Gastroesophageal sphincter (tissue), 3 donors: ENCODE data around the gene PORCN.

Source experiments
- CTCF ChIP-seq, 4 experiments: fragments of 200-600 bp in 2 of 4; fragments of 450-650 bp in 2 of 4; sonication (generic) in 1 of 4; IDR thresholded peaks; one replicate each; pipeline ENCODE4 v1.5.1; 2017 to 2019; ENCODE audit warnings: antibody characterized with exemption in 4 of 4, mild to moderate bottlenecking in 2 of 4, moderate library complexity in 2 of 4
- POLR2A ChIP-seq, 2 donors: fragments of 450-650 bp; IDR thresholded peaks; one replicate each; pipeline ENCODE4 v1.6.1; 2017; ENCODE audit warnings: antibody characterized with exemption in 2 of 2, mild to moderate bottlenecking in 2 of 2, moderate library complexity in 1 of 2

- TF ChIP-seq CTCF (IDR thresholded peaks at IDR 0.05) (no peak), POLR2A (IDR thresholded peaks at IDR 0.05) (no peak)
Measured at GRCh38 chrX:48516987-48517386, 8.2 kb downstream of the PORCN start.
